A204.1 (cell line): ENCODE measurements around the gene SPOUT1.

Experiments
- FAIRE-seq: peaks from 2 replicates; lab custom pipeline; 2012; peaks lifted over from hg19 to GRCh38; lab: Jason Lieb, UNC

Gene SPOUT1

DNA sequence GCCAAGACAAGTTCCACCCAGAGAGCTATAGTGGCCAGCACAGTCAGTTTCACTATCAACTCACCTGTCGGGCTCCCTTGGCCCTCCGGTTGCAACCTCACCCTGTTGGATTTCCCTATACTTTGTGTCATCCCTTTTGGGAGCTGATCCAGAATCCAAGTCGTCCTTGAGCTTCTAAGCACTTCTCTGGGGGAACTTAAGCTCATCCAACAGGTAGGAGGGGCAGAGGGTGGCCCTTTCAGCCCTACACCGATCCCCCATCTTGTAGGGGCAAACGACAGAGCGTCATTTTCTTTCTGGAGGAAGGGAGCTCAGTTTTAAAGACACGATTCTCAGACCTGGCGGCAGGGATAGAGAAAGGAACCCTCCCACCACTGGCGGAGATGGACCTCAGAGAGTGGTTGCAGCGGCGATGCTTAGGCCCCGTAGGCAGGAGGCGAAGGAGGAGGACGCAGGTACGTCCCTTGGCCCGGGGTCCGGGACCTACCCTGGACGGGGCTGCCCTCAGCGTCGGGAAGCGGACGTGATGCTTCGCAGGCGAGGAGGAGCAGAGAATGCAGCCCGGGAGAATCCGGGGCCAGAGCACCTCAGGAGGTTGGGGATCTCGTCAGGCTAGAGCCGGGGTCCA lies 58.4 kb downstream of the SPOUT1 start:
- no peak for FAIRE-seq

DNA sequence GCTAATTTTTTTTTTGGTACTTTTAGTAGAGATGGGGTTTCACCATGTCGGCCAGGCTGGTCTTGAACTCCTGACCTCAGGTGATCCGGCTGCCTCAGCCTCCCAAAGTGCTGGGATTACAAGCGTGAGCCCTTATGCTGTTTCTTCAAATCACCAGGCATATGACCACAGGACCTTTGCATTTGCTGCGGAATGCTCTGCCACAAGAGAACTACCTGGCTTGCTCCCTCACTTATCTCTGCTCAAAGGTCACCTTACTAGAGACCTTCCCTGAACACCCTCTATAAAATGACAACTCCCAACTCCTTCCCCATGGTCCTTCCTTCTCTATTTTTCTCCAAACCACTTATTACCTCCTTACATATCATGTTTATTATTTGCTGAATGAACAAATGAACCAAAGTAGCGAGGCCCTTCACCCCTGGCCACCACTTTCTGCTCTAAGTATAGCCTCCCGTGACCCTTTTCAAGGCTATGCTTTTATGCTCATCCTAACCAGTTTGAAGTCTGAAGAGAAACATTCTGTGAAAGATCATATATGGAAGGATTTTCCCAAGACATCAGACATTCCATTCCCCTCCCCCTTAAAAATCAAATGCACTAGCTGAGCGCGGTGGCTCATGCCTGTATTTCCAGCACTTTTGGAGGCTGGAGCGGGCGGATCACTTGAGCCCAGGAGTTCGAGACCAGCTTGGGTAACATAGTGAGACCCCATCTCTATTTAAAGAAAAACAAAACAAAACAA lies 59.1 kb downstream of the SPOUT1 start:
- FAIRE-seq = no peak
